HG03060 (cell line): ENCODE measurements around the gene KAT2A.

Experiments used
- ATAC-seq: cut with Tn5 transposase; IDR thresholded peaks from one replicate; pipeline ENCODE4 v1.9.1; 2021; ENCODE audit warnings: low read depth, moderate number of reproducible peaks; ENCODE audit not compliant: unreplicated experiment

Gene KAT2A

GRCh38 chr17:42116705-42117396 is 4.3 kb downstream of the KAT2A start:
- no peak for ATAC-seq

- ATAC-seq = no peak
These were observed 7.0 kb downstream of the KAT2A start for GRCh38 chr17:42114118-42114517.

- ATAC-seq = no peak
These were observed 7.7 kb downstream of the KAT2A start for GRCh38 chr17:42113293-42114069.

DNA sequence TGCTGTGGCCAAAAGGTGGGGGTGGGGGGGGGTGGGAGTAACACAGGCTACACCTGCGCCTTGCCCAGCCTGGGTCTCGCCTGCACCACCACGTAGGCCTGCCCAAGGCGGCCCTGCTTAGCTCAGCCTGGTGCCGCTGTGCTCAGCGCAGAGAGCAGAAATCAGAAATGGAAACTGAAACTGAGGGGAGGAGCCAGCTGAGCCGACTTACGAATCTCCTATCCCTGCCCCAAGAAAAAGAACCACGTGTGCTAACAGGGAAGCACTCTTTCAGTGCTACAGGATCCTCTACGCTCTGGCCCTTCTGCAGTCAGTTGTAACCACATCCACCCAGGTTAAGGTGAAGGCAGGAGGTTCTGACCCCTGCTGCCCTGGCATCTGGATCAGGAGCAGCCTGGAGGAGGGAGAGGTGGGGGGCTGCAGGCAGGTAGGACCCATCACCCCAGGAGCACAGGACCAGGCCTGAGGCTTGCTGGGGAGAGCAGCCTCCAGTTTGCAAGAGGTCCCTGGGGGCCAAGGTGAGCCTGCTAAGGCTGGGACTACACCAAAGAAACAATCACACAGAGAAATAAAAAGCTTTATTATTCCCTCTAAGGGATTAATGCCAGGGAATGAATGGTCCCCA is 8.5 kb downstream of the KAT2A start, which contains the start of gene DHX58:
Gene DHX58, minus strand, starts transcription at position 163 of the 625 bp plus-strand sequence. CDS start 822 bp downstream, outside the sequence.
- ATAC-seq = peak; percentile 53

DNA sequence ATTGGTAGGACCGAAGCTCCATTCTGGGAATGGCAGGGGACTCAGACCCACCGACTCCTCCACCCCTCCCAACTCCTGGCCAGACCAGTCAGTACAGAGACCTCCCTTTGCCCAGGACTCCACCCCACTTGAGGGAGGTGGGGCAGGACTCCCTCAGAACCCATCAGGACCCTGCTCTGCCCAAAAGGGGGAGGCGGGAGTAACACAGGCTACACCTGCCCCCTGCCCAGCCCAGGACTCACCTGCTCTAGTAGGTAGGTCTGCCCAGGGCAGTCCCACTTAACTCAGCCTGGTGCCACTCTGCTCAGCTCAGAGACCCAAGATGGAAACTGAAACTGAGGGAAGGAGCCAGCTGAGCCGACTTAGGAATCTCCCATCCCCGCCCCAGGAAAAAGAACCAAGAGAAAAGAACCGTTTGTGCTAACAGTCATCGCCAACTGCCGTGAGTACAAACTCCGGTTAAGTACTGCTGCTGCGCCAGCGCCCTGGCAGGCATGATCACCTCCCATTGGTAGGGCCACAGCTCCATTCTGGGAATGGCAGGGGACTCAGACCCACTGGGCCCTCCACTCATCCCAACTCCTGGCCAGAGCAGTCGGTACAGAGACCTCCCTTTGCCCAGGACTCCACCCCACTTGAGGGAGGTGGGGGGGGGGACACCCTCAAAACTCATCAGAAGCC is 9.2 kb downstream of the KAT2A start:
- no peak for ATAC-seq

DNA sequence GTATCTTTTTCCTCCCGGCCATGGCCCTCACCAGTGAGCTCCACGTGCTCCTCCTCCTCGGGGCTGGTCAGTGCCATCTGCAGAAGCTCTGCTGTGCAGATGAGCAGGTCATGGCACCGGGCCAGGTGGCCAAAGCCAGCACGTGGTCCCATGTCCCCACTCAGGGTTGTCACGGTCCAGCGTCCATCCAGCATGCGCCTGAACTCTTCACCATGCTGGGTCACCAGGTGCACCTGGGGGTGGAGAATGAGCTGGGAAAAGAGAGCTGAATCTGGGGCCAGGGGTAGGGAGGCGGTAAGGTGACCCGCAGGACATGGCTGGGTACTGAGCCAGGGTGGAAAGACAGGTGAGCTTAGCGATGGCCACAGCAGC is 9.9 kb downstream of the KAT2A start:
- ATAC-seq = no peak

DNA sequence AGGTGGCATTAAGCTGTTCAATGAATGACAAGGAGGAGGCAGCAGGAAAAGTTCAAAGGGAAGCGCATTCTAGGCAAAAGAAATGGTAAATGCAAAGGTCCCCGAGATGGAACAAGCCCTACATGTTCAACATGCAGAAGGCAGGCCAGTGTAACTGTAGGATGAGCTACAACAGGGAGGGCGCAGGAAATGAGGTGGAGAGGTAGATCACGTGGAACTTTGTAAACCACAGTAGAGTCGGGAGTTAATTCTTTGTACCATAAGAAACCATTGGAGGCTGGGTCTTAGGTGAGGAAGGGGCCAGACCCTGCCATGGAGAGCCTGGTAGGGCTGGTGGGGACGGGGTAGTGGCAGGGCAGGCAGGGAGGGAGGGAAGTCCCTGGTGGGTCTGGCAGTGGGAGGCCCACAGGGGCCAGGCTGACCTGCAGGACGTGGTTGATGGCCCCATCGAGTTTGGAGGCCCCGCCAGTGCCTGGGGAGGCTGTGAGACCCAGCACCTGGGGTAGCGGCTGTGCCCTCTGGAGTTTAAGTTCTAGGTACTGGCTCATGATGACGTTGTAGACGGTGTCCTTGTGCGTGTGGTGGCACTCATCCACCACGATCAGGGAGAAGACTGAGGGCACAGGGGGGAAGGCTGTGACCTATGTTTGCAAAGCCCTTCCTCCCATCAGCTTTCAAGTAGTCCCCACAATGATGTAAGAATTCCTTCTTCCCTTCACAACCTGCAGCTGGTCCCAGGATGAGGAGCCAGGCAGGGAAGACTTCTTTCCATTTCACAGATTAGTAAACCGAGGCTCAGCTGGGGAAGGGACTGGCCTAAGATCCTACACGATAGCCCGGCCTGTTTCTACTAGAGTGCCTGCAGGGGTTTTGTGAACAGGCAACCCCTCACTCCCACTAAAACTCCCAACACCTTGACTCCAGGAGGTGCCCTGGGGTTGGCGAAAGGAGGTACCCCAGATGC is 10.6 kb downstream of the KAT2A start:
- no peak for ATAC-seq

DNA sequence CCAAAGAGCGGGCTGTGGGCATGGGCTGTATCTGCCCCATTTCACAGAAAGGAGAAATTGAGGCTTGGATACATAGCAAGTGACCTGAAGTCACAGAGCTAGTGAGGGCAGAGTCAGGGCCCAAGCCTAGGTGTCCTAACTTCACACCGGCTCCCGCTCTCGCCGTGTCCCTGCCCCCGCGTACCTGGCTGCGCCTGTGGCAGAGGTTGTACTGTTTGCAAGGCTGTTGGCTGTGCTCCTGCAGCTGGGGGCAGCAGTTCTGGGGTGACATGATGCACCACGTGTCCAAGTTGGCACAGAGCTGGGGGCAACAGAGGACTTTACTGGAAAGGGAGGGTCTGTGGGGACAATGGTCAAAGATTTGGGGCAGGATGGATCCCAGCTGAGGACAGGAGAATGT is 12.1 kb downstream of the KAT2A start:
- ATAC-seq = no peak

GRCh38 chr17:42107597-42108576 is 13.3 kb downstream of the KAT2A start:
- ATAC-seq = no peak

DNA sequence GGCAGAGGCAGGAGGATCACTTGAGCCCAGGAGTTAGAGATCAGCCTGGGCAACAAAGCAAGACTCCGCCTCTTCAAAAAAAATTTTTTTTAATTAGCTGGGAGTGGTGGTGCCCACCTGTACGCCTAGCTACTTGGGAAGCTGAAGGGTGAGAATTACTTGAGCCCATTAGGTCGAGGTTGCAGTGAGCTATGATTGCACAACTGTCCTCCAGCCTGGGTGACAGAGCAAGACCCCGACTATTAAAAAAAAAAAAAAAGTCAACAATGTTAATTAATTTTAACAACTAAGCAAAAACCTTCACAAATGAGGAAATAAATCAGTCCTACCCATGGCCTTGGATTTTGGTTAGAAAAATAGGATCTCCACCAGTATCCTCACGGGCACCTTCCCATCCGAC is 14.0 kb downstream of the KAT2A start:
- ATAC-seq = no peak

GRCh38 chr17:42106009-42106408 is 15.2 kb downstream of the KAT2A start:
- ATAC-seq = no peak

DNA sequence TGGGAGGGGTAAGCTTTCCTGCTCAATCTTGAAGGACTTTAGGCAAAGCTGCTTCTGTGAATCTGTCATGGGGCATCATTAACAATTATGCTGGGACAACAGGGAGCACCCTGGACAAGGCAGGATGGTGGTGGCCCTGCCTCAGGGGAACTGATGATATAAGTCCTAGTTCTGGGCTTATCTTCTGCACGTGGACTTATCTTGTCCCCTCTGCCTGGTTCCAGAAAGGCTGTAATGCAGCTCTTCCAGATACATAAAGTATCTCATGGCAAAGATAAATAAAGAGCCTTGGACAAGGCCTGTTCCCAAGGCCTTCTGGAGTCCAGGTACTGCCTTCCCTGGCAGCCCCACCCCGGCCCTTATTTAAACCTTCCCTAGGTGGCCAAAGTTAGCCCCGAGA is 16.9 kb downstream of the KAT2A start:
- ATAC-seq = no peak

- no peak for ATAC-seq
These were observed 17.8 kb downstream of the KAT2A start for GRCh38 chr17:42103221-42103954.

- ATAC-seq = no peak
These were observed 19.5 kb downstream of the KAT2A start for GRCh38 chr17:42101513-42102292.

- ATAC-seq = no peak
These were observed 22.3 kb downstream of the KAT2A start for GRCh38 chr17:42098730-42099399.

DNA sequence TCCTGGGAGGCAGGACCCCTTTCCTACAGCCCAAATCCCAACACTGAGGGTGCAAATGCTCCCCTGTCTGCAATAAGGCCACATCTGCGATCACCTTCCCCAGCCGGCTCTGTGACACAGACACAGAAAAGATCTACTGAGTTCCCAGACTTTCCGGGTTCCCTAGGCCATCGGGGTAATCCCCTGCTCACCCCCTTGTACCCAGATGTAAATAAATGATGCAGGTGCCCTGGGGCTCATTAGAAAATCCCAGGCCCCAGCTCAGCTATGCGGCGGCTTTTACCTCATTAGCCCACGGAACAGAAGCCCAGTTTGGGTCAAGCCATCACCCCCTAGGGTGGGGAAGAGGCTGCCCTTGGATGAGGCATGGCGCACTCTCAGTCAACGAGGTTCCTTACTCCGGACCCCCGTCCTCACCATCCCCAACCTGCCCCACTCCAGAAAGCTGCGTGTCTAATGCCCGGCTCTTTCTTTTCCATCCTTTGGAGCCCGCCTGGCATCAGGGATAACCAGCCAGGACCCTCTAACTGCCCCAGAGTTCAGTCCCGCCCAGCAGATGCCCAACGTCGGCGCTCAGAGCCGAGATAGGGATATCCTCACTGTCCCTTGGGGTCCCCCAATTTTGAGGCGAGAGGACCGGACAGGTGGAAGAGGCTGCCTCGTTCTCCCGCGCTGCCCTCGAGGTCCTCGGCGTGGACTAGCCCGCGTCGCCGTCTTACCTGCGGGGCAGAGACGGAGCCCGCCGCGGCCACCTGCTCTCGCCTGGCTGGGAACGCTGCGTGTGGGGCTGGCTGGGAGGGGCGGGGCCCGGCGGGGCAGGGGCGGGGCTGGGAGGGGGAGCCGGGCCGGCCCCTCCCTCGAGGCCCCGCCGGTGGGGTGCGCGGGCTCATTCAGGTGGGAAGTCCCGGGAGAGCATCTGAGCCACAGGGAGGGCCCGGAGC is 23.2 kb downstream of the KAT2A start, which contains the start of gene ZNF385C:
Gene ZNF385C, minus strand, starts transcription at position 783 of the 941 bp plus-strand sequence. CDS start 35,417 bp downstream, outside the sequence.
- no peak for ATAC-seq
